Neuron (in vitro differentiated cells): ENCODE measurements around the gene SF3B3.

Source experiments
- H2AFZ ChIP-seq: one replicate; pipeline ENCODE4 v1.6.1; 2013; ENCODE audit warnings: low read depth, mild to moderate bottlenecking, inconsistent platforms, low read length, moderate library complexity
- H3K27me3 ChIP-seq: one replicate; pipeline ENCODE4 v1.6.1; 2013; ENCODE audit warnings: low read length; ENCODE audit not compliant: insufficient read depth
- H3K36me3 ChIP-seq: one replicate; pipeline ENCODE4 v1.6.1; 2013; ENCODE audit warnings: low read length; ENCODE audit not compliant: insufficient read depth
- H3K4me1 ChIP-seq: one replicate; pipeline ENCODE4 v1.6.1; 2013; ENCODE audit warnings: low read length; ENCODE audit not compliant: insufficient read depth
- H3K4me3 ChIP-seq: 2 replicates; pipeline ENCODE4 v1.5.1; 2013; ENCODE audit warnings: mild to moderate bottlenecking, low read length, moderate library complexity
- H3K9me3 ChIP-seq: one replicate; pipeline ENCODE4 v1.6.1; 2013; ENCODE audit warnings: low read length

Gene SF3B3

DNA sequence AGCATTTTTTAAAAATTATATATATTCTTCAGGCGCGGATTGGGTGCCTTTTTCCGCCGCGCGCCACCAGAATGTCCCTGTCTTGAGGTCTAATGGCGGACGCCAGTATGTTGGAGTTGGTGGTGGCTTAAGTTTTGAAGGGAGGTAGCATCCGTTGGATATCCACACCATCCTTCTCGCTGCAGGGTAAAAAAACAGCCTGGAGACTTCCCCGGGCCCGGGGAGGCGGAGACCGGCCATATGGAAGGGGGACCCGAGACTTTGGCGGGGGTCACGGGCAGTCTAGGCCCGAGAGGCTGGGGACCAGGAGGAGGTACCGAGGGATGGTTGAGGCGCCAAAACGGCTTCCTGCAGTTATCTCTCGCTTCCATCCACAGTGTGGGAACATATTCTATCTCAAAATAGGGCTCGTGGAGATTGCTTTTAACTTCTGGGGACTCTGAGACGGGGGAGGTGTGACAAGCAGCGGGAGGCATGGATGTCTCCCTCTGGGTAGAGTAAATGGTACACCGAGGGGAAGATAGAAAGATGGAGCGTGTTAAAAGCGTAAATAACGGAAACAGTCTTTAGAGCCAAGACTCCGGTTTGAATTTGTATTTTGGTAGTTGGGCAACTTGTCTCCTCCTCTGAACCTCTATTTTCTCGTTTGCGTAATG lies at the start of gene SF3B3:
SF3B3 (plus strand) TSS at position 74 of the 656 bp plus-strand sequence. CDS start 2,841 bp downstream, outside the sequence.
- H3K36me3 ChIP-seq: peaks cover 37% of the 10 kb centered on the region
- H2AFZ ChIP-seq: peak within 1 kb of the TSS; percentile 38
- no peaks in the 10 kb centered on the region for H3K27me3 ChIP-seq
- peaks cover 22% of the 10 kb centered on the region for H3K4me1 ChIP-seq
- H3K9me3 ChIP-seq: no peaks in the 10 kb centered on the region
- peak within 1 kb of the TSS; percentile 96 for H3K4me3 ChIP-seq

DNA sequence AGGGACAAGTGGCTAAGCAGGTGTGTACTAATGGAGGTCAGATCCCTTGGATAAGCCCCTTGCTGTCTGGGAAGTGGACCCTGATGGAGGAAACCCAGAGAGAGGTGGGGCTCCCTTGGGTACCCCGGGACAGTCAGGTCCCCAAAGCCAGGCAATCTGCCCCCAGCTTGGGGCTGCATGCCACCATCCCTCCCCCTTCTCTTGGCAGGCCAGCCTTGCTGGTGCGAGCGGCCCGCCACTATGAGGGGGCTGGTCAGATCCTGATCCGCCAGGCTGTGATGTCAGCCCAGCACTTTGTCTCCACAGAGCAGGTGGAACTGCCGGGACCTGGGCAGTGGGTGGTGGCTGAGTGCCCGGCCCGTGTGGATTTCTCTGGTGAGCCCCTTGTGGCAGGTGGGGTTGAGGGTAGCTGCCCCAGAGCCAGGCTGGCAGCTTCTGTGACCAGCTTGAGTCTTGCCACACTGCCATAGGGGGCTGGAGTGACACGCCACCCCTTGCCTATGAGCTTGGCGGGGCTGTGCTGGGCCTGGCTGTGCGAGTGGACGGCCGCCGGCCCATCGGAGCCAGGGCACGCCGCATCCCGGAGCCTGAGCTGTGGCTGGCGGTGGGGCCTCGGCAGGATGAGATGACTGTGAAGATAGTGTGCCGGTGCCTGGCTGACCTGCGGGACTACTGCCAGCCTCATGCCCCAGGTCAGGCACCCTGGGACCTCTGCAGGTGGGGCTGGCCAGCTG lies 49.1 kb upstream of the SF3B3 start:
- Histone ChIP-seq H3K27me3 (no peaks in the 10 kb centered on the region), H3K36me3 (peaks cover 9% of the 10 kb centered on the region), H3K9me3 (no peaks in the 10 kb centered on the region), H2AFZ (no peak overlapping the region), H3K4me1 (no peaks in the 10 kb centered on the region), H3K4me3 (no peak overlapping the region)

DNA sequence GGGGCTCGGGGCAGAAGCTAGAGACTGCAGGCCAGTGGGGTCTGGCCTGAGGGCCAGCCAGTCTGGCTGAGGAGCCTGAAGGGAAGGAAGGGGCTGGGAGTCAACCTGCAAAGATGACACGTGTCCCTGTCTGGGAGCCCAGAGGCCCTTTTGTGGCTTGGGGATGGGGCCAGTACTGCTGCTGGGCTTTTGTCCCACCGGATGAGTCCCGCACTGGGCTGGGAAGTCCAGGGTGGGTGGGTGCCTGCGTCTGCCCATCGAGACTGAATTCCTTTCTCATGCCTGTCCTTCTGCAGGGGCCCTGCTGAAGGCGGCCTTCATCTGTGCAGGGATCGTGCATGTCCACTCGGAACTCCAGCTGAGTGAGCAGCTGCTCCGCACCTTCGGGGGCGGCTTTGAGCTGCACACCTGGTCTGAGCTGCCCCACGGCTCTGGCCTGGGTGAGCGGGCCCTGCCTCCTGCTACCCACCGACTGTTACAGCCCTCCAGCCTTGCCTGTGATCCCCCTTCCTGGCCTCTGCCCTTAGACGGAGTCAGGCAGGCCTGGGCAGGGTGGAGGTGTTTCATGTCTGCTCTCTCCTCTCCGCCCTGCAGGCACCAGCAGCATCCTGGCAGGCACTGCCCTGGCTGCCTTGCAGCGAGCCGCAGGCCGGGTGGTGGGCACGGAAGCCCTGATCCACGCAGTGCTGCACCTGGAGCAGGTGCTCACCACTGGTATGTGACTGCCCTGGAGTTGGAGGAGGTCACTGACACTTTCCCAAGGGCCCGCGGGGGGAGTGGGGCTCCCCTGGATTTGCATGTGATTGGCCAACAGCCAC lies 48.4 kb upstream of the SF3B3 start:
- Histone ChIP-seq H3K4me3 (no peak overlapping the region), H3K9me3 (no peaks in the 10 kb centered on the region), H3K4me1 (no peaks in the 10 kb centered on the region)

GRCh38 chr16:70476272-70477020 lies 47.2 kb upstream of the SF3B3 start:
- no peak overlapping the region for H3K4me3 ChIP-seq
- H2AFZ ChIP-seq: no peak overlapping the region
- no peaks in the 10 kb centered on the region for H3K4me1 ChIP-seq
- H3K27me3 ChIP-seq: no peaks in the 10 kb centered on the region
- peaks cover 24% of the 10 kb centered on the region for H3K36me3 ChIP-seq
- H3K9me3 ChIP-seq: no peaks in the 10 kb centered on the region

More for the DNA sequence above, 48.4 kb upstream of the SF3B3 start:
- no peaks in the 10 kb centered on the region for H3K27me3 ChIP-seq
- no peak overlapping the region for H2AFZ ChIP-seq
- H3K36me3 ChIP-seq: peaks cover 16% of the 10 kb centered on the region

DNA sequence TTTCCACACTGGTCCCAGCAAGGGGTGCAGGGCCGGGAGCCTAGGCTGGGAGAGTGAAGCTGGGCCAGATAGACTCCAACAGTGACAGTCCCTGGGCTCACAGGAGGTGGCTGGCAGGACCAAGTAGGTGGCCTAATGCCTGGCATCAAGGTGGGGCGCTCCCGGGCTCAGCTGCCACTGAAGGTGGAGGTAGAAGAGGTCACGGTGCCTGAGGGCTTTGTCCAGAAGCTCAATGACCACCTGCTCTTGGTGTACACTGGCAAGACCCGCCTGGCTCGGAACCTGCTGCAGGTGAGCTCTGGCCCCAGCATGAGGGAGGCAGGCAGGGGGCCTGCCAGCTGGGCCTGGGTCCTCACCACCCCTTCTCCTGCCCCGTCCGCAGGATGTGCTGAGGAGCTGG lies 45.4 kb upstream of the SF3B3 start:
- H3K36me3 ChIP-seq: peaks cover 35% of the 10 kb centered on the region
- no peaks in the 10 kb centered on the region for H3K27me3 ChIP-seq
- H3K4me3 ChIP-seq: no peak overlapping the region
- no peaks in the 10 kb centered on the region for H3K4me1 ChIP-seq
- H3K9me3 ChIP-seq: no peaks in the 10 kb centered on the region
- no peak overlapping the region for H2AFZ ChIP-seq

- peaks cover 43% of the 10 kb centered on the region for H3K36me3 ChIP-seq
- H3K4me3 ChIP-seq: no peak overlapping the region
- no peak overlapping the region for H2AFZ ChIP-seq
- H3K4me1 ChIP-seq: no peaks in the 10 kb centered on the region
- H3K9me3 ChIP-seq: no peaks in the 10 kb centered on the region
- no peaks in the 10 kb centered on the region for H3K27me3 ChIP-seq
Observed at GRCh38 chr16:70478912-70479341, 44.7 kb upstream of the SF3B3 start.

GRCh38 chr16:70480127-70481105 lies 43.2 kb upstream of the SF3B3 start:
- no peaks in the 10 kb centered on the region for H3K27me3 ChIP-seq
- no peaks in the 10 kb centered on the region for H3K4me1 ChIP-seq
- H3K36me3 ChIP-seq: peaks cover 49% of the 10 kb centered on the region
- no peak overlapping the region for H2AFZ ChIP-seq
- no peaks in the 10 kb centered on the region for H3K9me3 ChIP-seq
- no peak overlapping the region for H3K4me3 ChIP-seq

GRCh38 chr16:70481929-70482536 lies 41.6 kb upstream of the SF3B3 start:
- H3K9me3 ChIP-seq: no peaks in the 10 kb centered on the region
- H3K4me1 ChIP-seq: no peaks in the 10 kb centered on the region
- no peak overlapping the region for H3K4me3 ChIP-seq
- H3K36me3 ChIP-seq: peaks cover 54% of the 10 kb centered on the region
- no peaks in the 10 kb centered on the region for H3K27me3 ChIP-seq
- no peak overlapping the region for H2AFZ ChIP-seq

- Histone ChIP-seq H3K9me3 (no peaks in the 10 kb centered on the region), H2AFZ (no peak overlapping the region), H3K4me3 (no peak overlapping the region), H3K36me3 (peaks cover 57% of the 10 kb centered on the region), H3K4me1 (no peaks in the 10 kb centered on the region), H3K27me3 (no peaks in the 10 kb centered on the region)
Observed at GRCh38 chr16:70482624-70483023, 41.0 kb upstream of the SF3B3 start.

DNA sequence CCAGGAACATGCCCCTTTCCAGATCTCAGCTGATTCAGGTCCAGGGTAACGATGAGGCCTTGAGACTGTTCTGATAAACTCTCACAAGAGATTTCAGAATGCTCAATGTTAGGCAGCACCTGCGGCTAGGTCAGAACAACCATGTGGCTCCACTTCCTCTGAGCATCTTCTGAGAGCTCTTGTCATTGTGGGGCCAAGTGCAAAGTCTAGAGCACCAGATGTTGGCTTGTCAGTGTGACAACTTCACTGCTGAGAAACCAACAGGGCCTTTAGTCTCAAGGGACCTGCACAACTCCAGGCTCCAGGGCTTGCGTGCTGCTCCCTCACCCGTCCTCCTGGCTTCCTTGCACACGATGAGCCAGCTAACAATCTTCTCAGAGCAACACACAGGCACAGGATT lies 40.2 kb upstream of the SF3B3 start:
- no peaks in the 10 kb centered on the region for H3K4me1 ChIP-seq
- H2AFZ ChIP-seq: no peak overlapping the region
- H3K4me3 ChIP-seq: no peak overlapping the region
- no peaks in the 10 kb centered on the region for H3K27me3 ChIP-seq
- peaks cover 57% of the 10 kb centered on the region for H3K36me3 ChIP-seq
- no peaks in the 10 kb centered on the region for H3K9me3 ChIP-seq

DNA sequence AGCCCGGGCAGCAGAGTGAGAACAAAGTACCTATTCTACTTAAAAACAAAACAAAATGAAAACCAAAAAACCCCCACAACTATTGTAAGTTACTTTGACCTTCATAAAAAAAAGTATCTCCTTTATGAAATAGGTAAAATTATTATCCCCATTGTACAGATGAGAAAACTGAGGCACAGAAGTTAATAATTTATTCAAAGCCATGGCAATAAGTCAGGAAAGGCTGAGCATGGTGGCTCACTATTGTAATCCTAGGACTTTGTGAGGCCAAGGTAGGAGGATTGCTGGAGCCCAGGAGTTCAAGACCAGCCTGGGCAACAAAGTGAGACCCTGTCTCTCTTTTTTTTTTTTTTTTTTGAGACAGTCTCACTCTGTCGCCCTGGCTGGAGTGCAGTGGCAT lies 38.7 kb upstream of the SF3B3 start:
- no peaks in the 10 kb centered on the region for H3K9me3 ChIP-seq
- no peaks in the 10 kb centered on the region for H3K4me1 ChIP-seq
- H3K27me3 ChIP-seq: no peaks in the 10 kb centered on the region
- H3K36me3 ChIP-seq: peaks cover 45% of the 10 kb centered on the region
- no peak overlapping the region for H3K4me3 ChIP-seq
- H2AFZ ChIP-seq: no peak overlapping the region
